Measurements from ENCODE around the gene N4BP2L2. TPM values are rescaled to one million over a fixed set of nuclear protein-coding genes. Genes with fewer than 3 reads are reported as not detected.

Gene N4BP2L2
- total RNA-seq, 1 experiment from 2014 or later, result 61.4 TPM

GRCh38 chr13:32446773-32447465, 91.7 kb downstream of the N4BP2L2 start:
- no peak overlapping the region for H3K27ac ChIP-seq (ENCODE audit: insufficient read length, low read depth, low read length)
- no peak overlapping the region for H2BK12ac ChIP-seq (ENCODE audit: insufficient read length, low read depth, low read length)
- no peaks in the 10 kb centered on the region for H3K79me2 ChIP-seq (ENCODE audit: insufficient read depth, low read length)
- DNase-seq, result no peak
- no peak overlapping the region for H3K18ac ChIP-seq (ENCODE audit: insufficient read length, low read depth, low read length)
- H3K9me3 ChIP-seq (ENCODE audit: control insufficient read depth, low read depth, low read length), result no peaks in the 10 kb centered on the region
- no peak overlapping the region for H3K4me2 ChIP-seq (ENCODE audit: insufficient read depth, insufficient read length, low read length)
- no peak overlapping the region for H2BK15ac ChIP-seq (ENCODE audit: low read depth, low read length)
- no peaks in the 10 kb centered on the region for H3K79me1 ChIP-seq (ENCODE audit: insufficient read depth, low read depth, low read length, poor library complexity, severe bottlenecking)
- no peak overlapping the region for H3K56ac ChIP-seq (ENCODE audit: insufficient read length, low read depth, low read length)
- Mint-ChIP-seq H3K27me3 (ENCODE audit: low read depth) (no peaks in the 10 kb centered on the region), H3K4me3 (no peak overlapping the region), H3K27ac (peak overlapping the region in 1 of 3 experiments; percentile 50; a peak in 1 of 7 replicates), H3K4me1 (no peaks in the 10 kb centered on the region), H3K36me3 (ENCODE audit: insufficient read depth in 1 of 3, low read depth in 3 of 3) (peaks cover 0 to 7% (median 1%) of the 10 kb centered on the region in 3 experiments; a peak in 2 of 7 replicates), H3K9me3 (no peaks in the 10 kb centered on the region; a peak in 1 of 5 replicates)
- no peak overlapping the region for H4K91ac ChIP-seq (ENCODE audit: insufficient read length, low read depth, low read length)
- no peak overlapping the region for H2BK5ac ChIP-seq (ENCODE audit: insufficient read length, low read length)
- TF ChIP-seq CTCF (conservative IDR thresholded peaks at IDR 0.05), result no peak
- no peaks in the 10 kb centered on the region for H4K20me1 ChIP-seq (ENCODE audit: control insufficient read depth, insufficient read depth, insufficient read length)
- H3K4me1 ChIP-seq (ENCODE audit: insufficient read depth, low read length), result no peaks in the 10 kb centered on the region
- no peaks in the 10 kb centered on the region for H3K27me3 ChIP-seq (ENCODE audit: insufficient read depth, low read length)
- H2BK120ac ChIP-seq (ENCODE audit: low read depth, low read length, poor library complexity, severe bottlenecking), result no peak overlapping the region
- H2AFZ ChIP-seq (ENCODE audit: low read length), result no peak overlapping the region
- H3K4ac ChIP-seq (ENCODE audit: low read depth, low read length), result no peak overlapping the region
- H3K14ac ChIP-seq (ENCODE audit: insufficient read depth, low read length), result no peak overlapping the region
- no peak overlapping the region for H3K23ac ChIP-seq (ENCODE audit: insufficient read length, low read depth, low read length)
- H3K9ac ChIP-seq (ENCODE audit: extremely low read depth, insufficient read length, low read length), result no peak overlapping the region
- H2AK5ac ChIP-seq (ENCODE audit: insufficient read length, low read length), result no peak overlapping the region
- no peak overlapping the region for H4K5ac ChIP-seq (ENCODE audit: insufficient read length, low read depth, low read length)
- H4K8ac ChIP-seq (replicated peaks; ENCODE audit: insufficient read length, low read depth, low read length), result no peak overlapping the region
- H3T11ph ChIP-seq (ENCODE audit: low read length), result no peak overlapping the region
- no CpG with 5 or more reads among the region's 2 CpGs for WGBS (ENCODE audit: extremely low coverage, insufficient read length, low lambda C conversion rate)
- no peaks in the 10 kb centered on the region for H3K23me2 ChIP-seq (ENCODE audit: insufficient read length, low read depth, low read length, poor library complexity, severe bottlenecking)
- H2BK20ac ChIP-seq (ENCODE audit: low read depth, low read length, poor library complexity, severe bottlenecking), result no peak overlapping the region
